ENCODE results near the gene PRAMEF18. TPM values are rescaled to one million over a fixed set of nuclear protein-coding genes. Genes with fewer than 3 reads are reported as not detected.
"Not testable (repeated sequence)": the region's sequence is repeated elsewhere in the genome, so short reads cannot be mapped to it uniquely, and the experiment has no call there.

Gene PRAMEF18, protein sequence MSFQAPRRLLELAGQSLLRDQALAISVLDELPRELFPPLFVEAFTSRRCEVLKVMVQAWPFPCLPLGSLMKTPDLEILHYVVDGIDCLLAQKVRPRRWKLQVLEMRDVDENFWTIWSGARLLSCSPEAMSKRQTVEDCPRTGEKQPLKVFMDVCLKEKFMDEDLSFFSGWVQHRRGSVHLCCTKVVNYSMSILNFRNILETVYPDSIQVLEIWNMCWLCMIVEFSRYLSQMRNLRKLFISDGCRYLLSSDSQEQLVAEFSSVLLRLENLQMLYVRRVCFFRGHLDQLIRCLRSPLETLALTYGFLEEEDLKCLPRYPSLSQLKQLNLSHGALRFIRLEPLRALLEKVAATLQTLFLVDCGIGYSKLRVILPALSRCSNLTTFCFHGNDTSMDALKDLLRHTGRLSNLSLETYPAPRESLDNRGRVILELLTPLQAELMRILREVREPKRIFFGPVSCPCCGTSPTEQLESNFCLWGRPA
- polyA plus RNA-seq (ENCODE audit: insufficient read length in 3 of 3), result not detected

DNA sequence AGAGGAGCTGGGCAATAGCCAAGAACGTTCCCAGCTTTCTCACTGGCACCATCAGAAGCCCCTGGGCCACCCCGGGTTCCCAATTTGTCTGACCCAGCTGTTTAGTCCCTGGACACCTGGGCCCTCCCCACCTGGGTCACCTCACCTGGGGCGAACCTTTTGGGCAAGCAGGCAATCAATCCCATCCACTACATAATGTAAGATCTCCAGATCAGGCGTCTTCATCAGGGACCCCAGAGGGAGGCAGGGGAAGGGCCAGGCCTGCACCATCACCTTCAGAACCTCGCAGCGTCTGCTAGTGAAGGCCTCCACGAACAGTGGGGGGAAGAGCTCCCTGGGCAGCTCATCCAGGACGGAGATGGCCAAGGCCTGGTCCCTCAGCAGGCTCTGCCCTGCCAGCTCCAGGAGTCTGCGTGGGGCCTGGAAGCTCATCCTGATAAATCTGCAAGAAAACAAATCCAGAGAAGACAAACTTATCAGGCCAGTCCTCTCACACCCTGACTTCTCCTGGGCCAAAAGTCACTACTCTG, at the start of gene PRAMEF18:
TSS of gene PRAMEF18 (minus strand) at position 480 of the 530 bp plus-strand sequence. CDS start at position 432, 48 bp downstream.
- not testable (repeated sequence) for DNase-seq (ENCODE audit: low read depth in 3 of 3, low spot score in 2 of 3)

DNA sequence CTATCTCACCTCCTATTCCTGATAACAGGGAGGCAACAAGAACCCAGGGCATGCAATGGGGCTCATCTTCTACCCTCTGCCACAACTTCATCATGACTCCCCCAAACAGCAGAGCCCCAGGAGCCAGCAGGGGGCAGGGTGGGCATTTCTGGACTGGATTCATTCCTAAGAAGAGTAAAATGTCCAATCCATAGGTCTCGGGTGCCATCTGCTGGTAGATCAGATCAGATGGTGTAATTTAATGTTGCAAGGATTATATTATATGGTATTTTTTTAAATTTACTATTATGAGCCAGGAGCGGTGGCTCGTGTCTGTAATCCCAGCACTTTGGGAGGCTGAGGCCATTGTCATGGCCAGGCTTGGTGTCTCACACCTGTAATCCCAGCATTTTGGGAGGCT, 39.2 kb upstream of the PRAMEF18 start:
- not testable (repeated sequence) for DNase-seq (ENCODE audit: low read depth in 3 of 3, low spot score in 2 of 3)

GRCh38 chr1:13253898-13254297, 27.9 kb upstream of the PRAMEF18 start, which contains the start of gene PRAMEF5:
PRAMEF5 (plus strand) TSS chr1:13254198; CDS start chr1:13259269, 5,071 bp downstream.
- not testable (repeated sequence) for DNase-seq (ENCODE audit: low read depth in 3 of 3, low spot score in 2 of 3)

DNA sequence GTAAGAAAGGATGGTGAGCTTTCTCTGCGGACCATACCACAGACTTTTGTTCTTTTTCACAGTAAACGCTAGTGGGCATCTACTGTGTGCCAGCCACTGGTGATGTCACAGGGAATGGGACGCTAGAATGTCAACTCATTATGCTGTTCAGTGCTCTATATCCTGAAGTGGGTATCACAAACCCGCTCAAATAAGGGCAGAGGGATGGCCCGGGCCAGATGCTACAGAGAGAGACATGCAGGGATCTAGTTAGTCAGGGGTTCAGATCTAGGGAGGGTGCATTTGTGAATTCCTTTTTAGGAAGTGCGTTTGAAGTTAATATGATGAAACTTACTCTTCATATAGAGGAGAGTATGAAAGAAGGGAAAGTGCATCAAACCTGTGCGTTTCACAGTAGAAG, 21.2 kb upstream of the PRAMEF18 start:
- DNase-seq (ENCODE audit: low read depth in 3 of 3, low spot score in 2 of 3), result not testable (repeated sequence)

GRCh38 chr1:13246554-13246871, 20.6 kb upstream of the PRAMEF18 start:
- not testable (repeated sequence) for DNase-seq (ENCODE audit: low read depth in 3 of 3, low spot score in 2 of 3)

DNA sequence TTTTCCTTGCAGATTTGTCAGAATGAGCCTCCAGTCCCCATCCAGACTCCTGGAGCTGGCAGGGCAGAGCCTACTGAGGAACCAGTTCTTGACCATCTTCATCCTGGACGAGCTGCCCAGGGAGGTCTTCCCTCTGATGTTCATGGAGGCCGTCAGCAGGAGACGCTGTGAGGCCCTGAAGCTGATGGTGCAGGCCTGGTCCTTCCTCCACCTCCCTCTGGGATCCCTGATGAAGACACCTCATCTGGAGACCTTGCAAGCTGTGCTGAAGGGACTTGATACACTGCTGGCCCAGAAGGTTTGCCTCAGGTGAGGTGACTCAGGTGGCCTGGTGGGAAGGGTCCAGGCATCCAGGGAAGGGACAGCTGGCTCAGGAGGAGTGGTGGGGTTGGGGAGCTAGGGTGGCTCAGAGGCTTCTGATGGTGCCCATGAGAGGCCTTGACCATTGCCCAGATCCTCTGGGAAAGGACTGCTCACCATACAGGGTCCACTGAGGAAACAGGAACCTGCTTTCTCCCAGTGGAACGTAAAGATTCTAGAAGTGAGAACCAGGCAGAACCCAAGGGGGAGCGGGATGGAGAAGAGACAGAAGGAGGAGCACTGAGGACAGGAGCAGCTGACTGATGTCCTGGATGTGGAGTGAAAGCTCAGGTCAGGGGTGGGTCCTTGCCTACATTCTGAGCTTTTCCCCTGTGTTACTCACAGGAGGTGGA, 20.0 kb upstream of the PRAMEF18 start:
- not testable (repeated sequence) for DNase-seq (ENCODE audit: low read depth in 3 of 3, low spot score in 2 of 3)

- not testable (repeated sequence) for DNase-seq (ENCODE audit: low read depth in 3 of 3, low spot score in 2 of 3)
Measured at GRCh38 chr1:13243536-13244263, 17.7 kb upstream of the PRAMEF18 start.

- DNase-seq (ENCODE audit: low read depth in 3 of 3, low spot score in 2 of 3), result not testable (repeated sequence)
Measured at GRCh38 chr1:13239633-13240032, 13.7 kb upstream of the PRAMEF18 start.

DNA sequence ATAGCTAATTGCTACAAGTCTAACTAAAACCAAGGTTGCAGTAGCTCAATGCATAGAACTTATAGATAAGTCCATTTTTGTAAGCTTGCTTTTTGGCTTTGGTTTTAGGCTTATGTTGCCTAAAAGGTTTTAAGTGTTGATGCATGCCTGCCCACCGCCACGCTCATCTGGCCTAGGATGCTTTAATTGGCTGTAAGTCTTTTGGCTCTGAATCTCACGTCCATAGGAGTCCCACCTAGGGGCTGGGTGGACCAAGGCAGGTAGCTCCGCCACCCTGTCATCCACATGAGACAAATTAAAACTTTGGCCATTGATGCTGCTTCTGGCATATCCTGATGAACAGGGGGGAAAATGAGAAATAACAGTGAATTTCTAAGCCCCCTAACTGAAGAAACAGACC, 11.6 kb upstream of the PRAMEF18 start:
- DNase-seq (ENCODE audit: low read depth in 3 of 3, low spot score in 2 of 3), result not testable (repeated sequence)

GRCh38 chr1:13234057-13234456, 8.1 kb upstream of the PRAMEF18 start:
- not testable (repeated sequence) for DNase-seq (ENCODE audit: low read depth in 3 of 3, low spot score in 2 of 3)

GRCh38 chr1:13232056-13232455, 6.1 kb upstream of the PRAMEF18 start:
- not testable (repeated sequence) for DNase-seq (ENCODE audit: low read depth in 3 of 3, low spot score in 2 of 3)

- DNase-seq (ENCODE audit: low read depth in 3 of 3, low spot score in 2 of 3), result not testable (repeated sequence)
Measured at GRCh38 chr1:13231061-13231750, 5.3 kb upstream of the PRAMEF18 start.

DNA sequence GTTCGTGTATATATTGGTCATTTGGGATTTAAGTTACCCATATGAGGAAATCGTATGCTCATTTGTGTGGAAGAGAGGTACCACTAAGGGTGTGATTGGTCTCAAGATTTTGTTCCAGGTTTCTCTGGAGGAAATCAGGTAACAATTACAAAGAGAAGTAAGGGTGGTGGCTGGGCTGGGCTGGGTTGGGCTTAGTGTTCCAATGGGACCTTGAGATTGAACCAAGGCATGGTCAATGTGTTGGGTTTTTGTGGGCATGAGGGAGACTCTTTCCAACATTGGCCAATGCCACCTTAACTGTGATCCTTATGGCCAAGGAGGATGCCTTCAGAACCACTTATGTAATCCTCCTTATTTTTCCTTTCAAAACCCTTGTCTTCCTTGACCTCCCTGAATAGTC, 4.6 kb upstream of the PRAMEF18 start:
- not testable (repeated sequence) for DNase-seq (ENCODE audit: low read depth in 3 of 3, low spot score in 2 of 3)

DNA sequence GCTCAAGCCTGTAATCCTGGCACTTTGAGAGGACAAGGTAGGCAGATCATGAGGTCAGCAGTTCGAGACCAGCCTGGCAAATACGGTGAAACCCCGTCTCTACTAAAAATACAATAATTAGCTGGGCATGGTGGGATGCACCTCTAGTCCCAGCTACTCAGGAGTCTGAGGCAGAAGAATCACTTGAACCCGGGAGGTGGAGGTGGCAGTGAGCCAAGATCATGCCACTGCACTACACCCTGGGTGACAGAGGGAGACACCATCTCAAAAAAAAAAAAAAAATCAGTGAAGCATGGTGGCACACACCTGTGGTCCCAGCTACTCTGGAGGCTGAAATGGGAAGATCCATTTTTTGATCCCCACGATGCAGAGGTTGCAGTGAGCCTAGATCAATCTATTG, 4.1 kb upstream of the PRAMEF18 start:
- DNase-seq (ENCODE audit: low read depth in 3 of 3, low spot score in 2 of 3), result not testable (repeated sequence)

- DNase-seq (ENCODE audit: low read depth in 3 of 3, low spot score in 2 of 3), result no peak
Measured at GRCh38 chr1:13228343-13228781, 2.4 kb upstream of the PRAMEF18 start.

- not testable (repeated sequence) for DNase-seq (ENCODE audit: low read depth in 3 of 3, low spot score in 2 of 3)
Measured at GRCh38 chr1:13227271-13228055, 1.5 kb upstream of the PRAMEF18 start.

DNA sequence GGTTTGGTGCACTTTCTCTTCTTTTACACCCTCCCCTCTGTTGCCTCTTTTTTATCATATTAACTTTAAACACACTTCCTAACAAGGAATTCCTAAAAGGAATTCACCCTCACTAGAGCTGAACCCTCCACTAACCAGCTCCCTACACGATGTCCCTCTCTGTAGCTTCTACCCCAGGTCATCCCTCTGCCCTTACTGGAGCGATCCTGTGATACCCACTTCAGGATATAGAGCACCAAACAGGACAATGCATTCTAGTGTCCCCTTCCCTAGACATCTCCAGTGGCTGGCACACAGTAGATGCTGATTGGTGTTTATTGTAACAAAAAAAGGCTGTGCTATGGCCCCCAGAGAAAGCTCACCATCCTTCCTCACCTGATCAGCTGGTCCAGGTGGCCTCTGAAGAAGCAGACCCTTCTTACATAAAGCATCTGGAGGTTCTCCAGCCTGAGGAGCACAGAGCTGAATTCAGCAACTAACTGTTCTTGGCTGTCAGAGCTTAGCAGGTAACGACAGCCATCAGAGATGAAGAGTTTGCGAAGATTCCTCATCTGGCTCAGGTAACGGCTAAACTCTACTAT, 1.4 kb downstream of the PRAMEF18 start:
- no peak for DNase-seq (ENCODE audit: low read depth in 3 of 3, low spot score in 2 of 3)

DNA sequence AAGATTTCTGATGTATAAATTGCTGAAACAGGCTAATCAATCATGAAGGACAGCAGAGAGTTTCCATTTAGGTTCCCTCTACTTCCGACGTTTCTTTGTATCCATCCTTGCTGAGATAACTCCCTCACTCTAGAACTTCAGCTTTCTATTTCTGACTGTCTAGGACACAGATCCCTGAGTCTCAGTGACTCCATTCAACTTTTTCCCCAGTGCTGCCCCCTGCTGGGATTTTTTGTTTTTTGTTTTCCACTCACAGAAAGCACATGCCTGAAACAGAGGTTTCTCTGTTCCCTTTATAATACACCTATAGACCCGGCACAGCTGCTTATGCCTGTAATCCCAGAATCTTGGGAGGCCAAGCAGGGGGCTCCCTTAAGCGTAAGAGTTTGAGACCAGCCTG, 3.2 kb downstream of the PRAMEF18 start:
- DNase-seq (ENCODE audit: low read depth in 3 of 3, low spot score in 2 of 3), result not testable (repeated sequence)

- not testable (repeated sequence) for DNase-seq (ENCODE audit: low read depth in 3 of 3, low spot score in 2 of 3)
Measured at GRCh38 chr1:13219203-13219602, 6.8 kb downstream of the PRAMEF18 start.

Measured in right renal cortex interstitium (tissue), 3 donors.